Mammary epithelial cell (primary cell): Measurements from ENCODE around the gene KIAA1755.

Experiments
- CTCF ChIP-seq, 2 donors: IDR thresholded peaks in 1 of 2; conservative IDR thresholded peaks in 1 of 2; 2 replicates each; pipeline ENCODE4 v1.5.1; 2011 to 2012; ENCODE audit warnings: inconsistent platforms in 2 of 2, low read length in 2 of 2, mild to moderate bottlenecking in 2 of 2, control low read depth in 1 of 2, low read depth in 1 of 2; ENCODE audit not compliant: insufficient read depth in 1 of 2; ENCODE audit errors: extremely low read depth in 1 of 2
- EZH2 ChIP-seq: IDR thresholded peaks from 2 replicates; pipeline ENCODE4 v1.6.1; 2012; ENCODE audit warnings: low read length, inconsistent platforms, borderline replicate concordance

GRCh38 chr20:38246357-38247165, 14.0 kb downstream of the KIAA1755 start:
- TF ChIP-seq CTCF (conservative IDR thresholded peaks at IDR 0.05 in 1 of 2, IDR thresholded peaks at IDR 0.05 in 1 of 2; ENCODE audit: extremely low read depth in 1 of 2, insufficient read depth in 1 of 2, low read depth in 1 of 2, low read length in 2 of 2): no peak
- no peak for TF ChIP-seq EZH2
